ENCODE measurements around the gene SEPTIN6.

The SEPTIN6 gene

GRCh38 chrX:119655125-119655524 lies 37.8 kb downstream of the SEPTIN6 start:
- DNase-seq (ENCODE audit: low spot score) (peak; percentile 32), FAIRE-seq (no peak)

GRCh38 chrX:119654112-119654531 lies 38.8 kb downstream of the SEPTIN6 start:
- DNase-seq (ENCODE audit: low spot score) = no peak
- no peak for FAIRE-seq

- no peak for FAIRE-seq
- DNase-seq (ENCODE audit: low spot score) = no peak
Measured at GRCh38 chrX:119648421-119648775, 44.6 kb downstream of the SEPTIN6 start.

GRCh38 chrX:119647552-119648420 lies 45.2 kb downstream of the SEPTIN6 start:
- no peak for FAIRE-seq
- no peak for DNase-seq (ENCODE audit: low spot score)

- no peak for FAIRE-seq
- DNase-seq (ENCODE audit: low spot score) = no peak
Measured at GRCh38 chrX:119647089-119647488, 45.9 kb downstream of the SEPTIN6 start.

- DNase-seq (ENCODE audit: low spot score) = no peak
- no peak for FAIRE-seq
Measured at GRCh38 chrX:119646515-119646914, 46.5 kb downstream of the SEPTIN6 start.

GRCh38 chrX:119643696-119644095 lies 49.3 kb downstream of the SEPTIN6 start:
- FAIRE-seq (no peak), DNase-seq (ENCODE audit: low spot score) (no peak)

All from RCC 7860 (cell line).